HG03457 (cell line): ENCODE measurements around the gene COL26A1.
"Not testable (repeated sequence)": the region's sequence is repeated elsewhere in the genome, so short reads cannot be mapped to it uniquely, and the experiment has no call there.

ENCODE experiments used
- ATAC-seq: cut with Tn5 transposase; IDR thresholded peaks from one replicate; pipeline ENCODE4 v1.9.1; 2021; ENCODE audit warnings: moderate number of reproducible peaks; ENCODE audit not compliant: unreplicated experiment

The COL26A1 gene

GRCh38 chr7:101589976-101590662 lies 227.4 kb downstream of the COL26A1 start:
- ATAC-seq = no peak

GRCh38 chr7:101590663-101591435 lies 228.2 kb downstream of the COL26A1 start:
- ATAC-seq = no peak

- ATAC-seq = no peak
These were observed 228.8 kb downstream of the COL26A1 start for GRCh38 chr7:101591504-101591903.

- ATAC-seq = no peak
These were observed 230.9 kb downstream of the COL26A1 start for GRCh38 chr7:101593556-101593955.

- ATAC-seq = no peak
These were observed 232.1 kb downstream of the COL26A1 start for GRCh38 chr7:101594790-101595189.

GRCh38 chr7:101595246-101595645 lies 232.6 kb downstream of the COL26A1 start:
- ATAC-seq = no peak

GRCh38 chr7:101595766-101596537 lies 233.3 kb downstream of the COL26A1 start:
- no peak for ATAC-seq

- ATAC-seq = no peak
These were observed 234.2 kb downstream of the COL26A1 start for GRCh38 chr7:101596898-101597297.

GRCh38 chr7:101597941-101598340 lies 235.3 kb downstream of the COL26A1 start:
- ATAC-seq = no peak

GRCh38 chr7:101598422-101598985 lies 235.8 kb downstream of the COL26A1 start:
- ATAC-seq = no peak

GRCh38 chr7:101598986-101599771 lies 236.5 kb downstream of the COL26A1 start:
- no peak for ATAC-seq

GRCh38 chr7:101599787-101600186 lies 237.1 kb downstream of the COL26A1 start:
- ATAC-seq = no peak

GRCh38 chr7:101602082-101602481 lies 239.4 kb downstream of the COL26A1 start:
- no peak for ATAC-seq

GRCh38 chr7:101602484-101603241 lies 240.0 kb downstream of the COL26A1 start:
- ATAC-seq = no peak

GRCh38 chr7:101604331-101604933 lies 241.8 kb downstream of the COL26A1 start:
- ATAC-seq = no peak

- not testable (repeated sequence) for ATAC-seq
These were observed 242.3 kb downstream of the COL26A1 start for GRCh38 chr7:101604934-101605332.

GRCh38 chr7:101605611-101606497 lies 243.2 kb downstream of the COL26A1 start:
- no peak for ATAC-seq

- no peak for ATAC-seq
These were observed 243.8 kb downstream of the COL26A1 start for GRCh38 chr7:101606498-101606923.
